DOHH2 (cell line): ENCODE results near the gene ALOX12.

Source experiments
- H3F3A ChIP-seq: fragments of 200-600 bp; sonication (generic), shearing (Covaris generic); 2 replicates; pipeline ENCODE4 v1.6.0; 2016; ENCODE audit warnings: antibody characterized with exemption, mild to moderate bottlenecking; ENCODE audit not compliant: control insufficient read depth, insufficient read depth
- H3K27ac ChIP-seq: fragments of 200-600 bp; sonication (generic); 2 replicates; pipeline ENCODE4 v1.5.1; 2014; ENCODE audit warnings: low read depth, mild to moderate bottlenecking, low read length, moderate library complexity
- H3K27me3 ChIP-seq: fragments of 200-600 bp; sonication (generic); 2 replicates; pipeline ENCODE4 v1.6.1; 2014; ENCODE audit warnings: mild to moderate bottlenecking, low read length, mixed read lengths; ENCODE audit not compliant: control insufficient read depth
- H3K36me3 ChIP-seq: fragments of 200-600 bp; sonication (generic); 2 replicates; pipeline ENCODE4 v1.6.1; 2014; ENCODE audit warnings: mild to moderate bottlenecking, low read length, moderate library complexity, mixed read lengths; ENCODE audit not compliant: control insufficient read depth
- H3K4me1 ChIP-seq: fragments of 200-600 bp; sonication (generic); 2 replicates; pipeline ENCODE4 v1.6.1; 2014; ENCODE audit warnings: mild to moderate bottlenecking, low read length, mixed read lengths; ENCODE audit not compliant: control insufficient read depth
- H3K4me2 ChIP-seq: fragments of 200-600 bp; sonication (generic); 2 replicates; pipeline ENCODE4 v1.6.0; 2014; ENCODE audit warnings: mild to moderate bottlenecking, low read length, moderate library complexity
- H3K4me3 ChIP-seq: fragments of 200-600 bp; sonication (generic); 2 replicates; pipeline ENCODE4 v1.5.1; 2014; ENCODE audit warnings: mild to moderate bottlenecking, low read length, mixed read lengths
- H3K79me2 ChIP-seq: fragments of 200-600 bp; sonication (generic); 2 replicates; pipeline ENCODE4 v1.6.1; 2014; ENCODE audit warnings: mild to moderate bottlenecking, low read length, mixed read lengths; ENCODE audit not compliant: control insufficient read depth
- H3K9me2 ChIP-seq: fragments of 200-600 bp; sonication (generic); replicated peaks from 2 replicates; pipeline ENCODE4 v1.6.1; 2014; ENCODE audit warnings: mild to moderate bottlenecking, low read length, mixed read lengths; ENCODE audit not compliant: control insufficient read depth
- H3K9me3 ChIP-seq: fragments of 200-600 bp; sonication (generic); 2 replicates; pipeline ENCODE4 v1.6.1; 2014; ENCODE audit warnings: antibody characterized with exemption, low read length, mixed read lengths; ENCODE audit not compliant: control insufficient read depth, insufficient read depth
- H4K20me1 ChIP-seq: fragments of 200-600 bp; sonication (generic); 2 replicates; pipeline ENCODE4 v1.6.0; 2014; ENCODE audit warnings: low read depth, mild to moderate bottlenecking, antibody characterized with exemption, low read length, moderate library complexity; ENCODE audit not compliant: control insufficient read depth, insufficient read depth
- CTCF ChIP-seq: fragments of 200-600 bp; sonication (generic); IDR thresholded peaks from one replicate; pipeline ENCODE4 v1.5.1; 2014; ENCODE audit warnings: antibody characterized with exemption, mild to moderate bottlenecking, low read depth, low read length; ENCODE audit not compliant: poor library complexity, severe bottlenecking
- EZH2phosphoT487 ChIP-seq: fragments of 200-600 bp; sonication (generic); IDR thresholded peaks from 2 replicates; pipeline ENCODE4 v1.6.1; 2017; ENCODE audit warnings: borderline replicate concordance, mild to moderate bottlenecking, antibody characterized with exemption, low read length, moderate library complexity, mixed read lengths

Gene ALOX12

GRCh38 chr17:7017827-7018200, 22.0 kb downstream of the ALOX12 start:
- TF ChIP-seq EZH2phosphoT487: no peak
- no peak for TF ChIP-seq CTCF
- H4K20me1 ChIP-seq: no peaks in the 10 kb centered on the region
- no peak overlapping the region for H3K4me2 ChIP-seq
- H3K27me3 ChIP-seq: peaks cover 7% of the 10 kb centered on the region; the same call in 1 of the 2 replicates
- H3K9me2 ChIP-seq: no peaks in the 10 kb centered on the region
- H3K9me3 ChIP-seq: no peaks in the 10 kb centered on the region
- peaks cover 18% of the 10 kb centered on the region for H3K36me3 ChIP-seq
- H3K4me3 ChIP-seq: no peak overlapping the region
- H3K27ac ChIP-seq: no peak overlapping the region
- H3K79me2 ChIP-seq: peaks cover 14% of the 10 kb centered on the region
- peaks cover 24% of the 10 kb centered on the region for H3K4me1 ChIP-seq
- peaks cover 16% of the 10 kb centered on the region for H3F3A ChIP-seq

- Histone ChIP-seq H4K20me1 (no peaks in the 10 kb centered on the region), H3K36me3 (peaks cover 16% of the 10 kb centered on the region), H3F3A (peaks cover 16% of the 10 kb centered on the region), H3K4me3 (no peak overlapping the region), H3K4me2 (no peak overlapping the region), H3K27me3 (peaks cover 10% of the 10 kb centered on the region), H3K27ac (no peak overlapping the region), H3K4me1 (peaks cover 31% of the 10 kb centered on the region), H3K9me2 (no peaks in the 10 kb centered on the region), H3K79me2 (peaks cover 8% of the 10 kb centered on the region), H3K9me3 (no peaks in the 10 kb centered on the region)
- no peak for TF ChIP-seq EZH2phosphoT487
- no peak for TF ChIP-seq CTCF
These were observed 22.6 kb downstream of the ALOX12 start for GRCh38 chr17:7018331-7018964.

GRCh38 chr17:7019367-7019766, 23.5 kb downstream of the ALOX12 start:
- Histone ChIP-seq H3F3A (peaks cover 7% of the 10 kb centered on the region; the same call in 1 of the 2 replicates), H3K27ac (no peak overlapping the region), H3K36me3 (peaks cover 7% of the 10 kb centered on the region), H3K4me2 (no peak overlapping the region), H3K4me1 (peaks cover 36% of the 10 kb centered on the region), H3K79me2 (no peaks in the 10 kb centered on the region), H3K9me2 (no peaks in the 10 kb centered on the region), H3K4me3 (no peak overlapping the region), H4K20me1 (no peaks in the 10 kb centered on the region), H3K9me3 (no peaks in the 10 kb centered on the region), H3K27me3 (peaks cover 10% of the 10 kb centered on the region)
- TF ChIP-seq EZH2phosphoT487 (no peak), CTCF (no peak)
